Ovary (tissue), 9 donors: ENCODE data around the gene NUDCD3. TPM values are rescaled to one million over a fixed set of nuclear protein-coding genes. Genes with fewer than 3 reads are reported as not detected.

ENCODE experiments used
- DNase-seq, 5 donors: peaks; one replicate each; pipeline ENCODE4 v3.0.0-alpha.2; 2019 to 2020
- H3K27ac ChIP-seq, 2 donors: fragments of 200-600 bp; one replicate each; pipeline versions ENCODE4 v1.5.1 to v1.8.0; 2019 to 2022
- H3K27me3 ChIP-seq: fragments of 200-600 bp; one replicate; pipeline ENCODE4 v1.8.0; 2022
- H3K36me3 ChIP-seq: fragments of 200-600 bp; sonication (generic); one replicate; pipeline ENCODE4 v1.5.1; 2019
- H3K4me1 ChIP-seq: one replicate; pipeline ENCODE4 v1.8.1; 2013; ENCODE audit warnings: mild to moderate bottlenecking, moderate library complexity; ENCODE audit not compliant: insufficient read depth
- H3K4me3 ChIP-seq: fragments of 200-600 bp; sonication (generic); one replicate; pipeline ENCODE4 v1.5.1; 2017
- H3K9me3 ChIP-seq, 2 donors: fragments of 200-600 bp in 1 of 2; sonication (generic) in 1 of 2; one replicate each; pipeline versions ENCODE4 v1.5.1 to v1.8.1; 2013 to 2019; ENCODE audit warnings: mild to moderate bottlenecking in 1 of 2, moderate library complexity in 1 of 2
- CTCF ChIP-seq, 3 donors: fragments of 450-650 bp in 2 of 3; fragments of 200-600 bp in 1 of 3; IDR thresholded peaks; one replicate each; pipeline versions ENCODE4 v1.5.1 to v1.8.0; 2016 to 2022; ENCODE audit warnings: antibody characterized with exemption in 3 of 3, mild to moderate bottlenecking in 1 of 3
- EP300 ChIP-seq: sonication (generic); formaldehyde crosslinking; IDR thresholded peaks from one replicate; pipeline ENCODE4 v1.6.1; 2017; ENCODE audit warnings: antibody characterized with exemption
- POLR2A ChIP-seq: fragments of 450-650 bp; IDR thresholded peaks from one replicate; pipeline ENCODE4 v1.6.1; 2017; ENCODE audit warnings: antibody characterized with exemption, mild to moderate bottlenecking, moderate library complexity
- WGBS, 3 donors: extraction: QIAGEN DNeasy Blood & Tissue Kit in 1 of 3; methylation state at CpG; one replicate each; pipeline versions ENCODE4 v1.1.5 to v1.1.7; 2013 to 2017; 5-methylcytosine and 5-hydroxymethylcytosine counted together
- intact Hi-C, 4 donors: fragments of 100-400 bp; cut with DNase I; formaldehyde crosslinking; loops; one replicate each; pipeline versions ENCODE4 v1.11.0 to v1.15.1; 2022 to 2023
- polyA plus RNA-seq, 2 donors: library from polyadenylated mRNA; stranded (reverse); fragments of 200-250 nt in 1 of 2; fragments of 350-450 nt in 1 of 2; fragmentation: Illumina TruSeq in 1 of 2; extraction: RNeasy Lipid Tissue Mini Kit (QIAGEN cat#74804) in 1 of 2; gene quantifications; one replicate each; pipeline ENCODE4 v1.2.3, GENCODE V29; 2013 to 2014
- total RNA-seq, 7 donors: library from RNA; depleted of rRNA in 2 of 7; stranded (reverse); fragments of >200 nt in 2 of 7; fragmentation: NEBNext Ultra II Directional in 3 of 7; extraction: Animal tissue kit (Norgen Biotek cat#: 25700) in 3 of 7; gene quantifications; one replicate each; pipeline versions ENCODE4 v1.1.0 to v1.2.4, GENCODE V29; 2016 to 2023
- donor health status: DM: no; HTN: no; CAD: no; lungs with moderate emphysema.
- donor health status: DM: no; HTN: no; CAD: no.
- donor health status: Bipolar disorder and iron deficiency.
- donor health status: DM: yes; HTN: yes; CAD: no.
- donor health status: DM: no; HTN: no; CAD: no.
- donor health status: DM: yes; HTN: yes; CAD: no.

Gene NUDCD3
- total and polyA plus RNA-seq, 9 donors: 32.1 to 117 (median 102) TPM

GRCh38 chr7:44471850-44472249 is 18.6 kb downstream of the NUDCD3 start:
- no peaks in the 10 kb centered on the region for H3K36me3 ChIP-seq
- intact Hi-C loops: loop anchor here in 1 of 4 donors (10.0 kb wide), 1 partner anchor 237 kb away; no protein-coding TSS in a partner anchor
- H3K27me3 ChIP-seq: no peaks in the 10 kb centered on the region
- WGBS, 3 donors: 81 to 86% (median 83%) methylated on average over 3 of the region's 3 CpGs
- peaks cover 3% of the 10 kb centered on the region for H3K4me1 ChIP-seq
- no peak for TF ChIP-seq EP300
- no peak for TF ChIP-seq POLR2A
- TF ChIP-seq CTCF (IDR thresholded peaks at IDR 0.05): no peak
- no peak overlapping the region for H3K27ac ChIP-seq
- no peak for DNase-seq
- no peak overlapping the region for H3K4me3 ChIP-seq
- H3K9me3 ChIP-seq: no peaks in the 10 kb centered on the region

- WGBS, 3 donors: 90 to 100% (median 100%) methylated on average over 1 of the region's 1 CpG
- H3K4me1 ChIP-seq: peaks cover 3% of the 10 kb centered on the region
- intact Hi-C loops: loop anchor here in 1 of 4 donors (10.0 kb wide), 1 partner anchor 237 kb away; no protein-coding TSS in a partner anchor
Observed at GRCh38 chr7:44471436-44471835, 19.0 kb downstream of the NUDCD3 start.

GRCh38 chr7:44470628-44471245 is 19.7 kb downstream of the NUDCD3 start:
- Histone ChIP-seq H3K36me3 (no peaks in the 10 kb centered on the region), H3K4me1 (peaks cover 7% of the 10 kb centered on the region), H3K4me3 (no peak overlapping the region), H3K27ac (no peak overlapping the region), H3K27me3 (no peaks in the 10 kb centered on the region), H3K9me3 (no peaks in the 10 kb centered on the region)
- 92 to 94% (median 94%) methylated on average over 5 of the region's 5 CpGs for WGBS, 3 donors
- intact Hi-C loops: loop anchor here in 1 of 4 donors (10.0 kb wide), 1 partner anchor 236 kb away; no protein-coding TSS in a partner anchor
- no peak for DNase-seq
- TF ChIP-seq EP300 (no peak), POLR2A (no peak)

More at GRCh38 chr7:44471436-44471835, 19.0 kb downstream of the NUDCD3 start:
- Histone ChIP-seq H3K27me3 (no peaks in the 10 kb centered on the region), H3K9me3 (no peaks in the 10 kb centered on the region), H3K27ac (no peak overlapping the region), H3K4me3 (no peak overlapping the region), H3K36me3 (no peaks in the 10 kb centered on the region)
- TF ChIP-seq EP300: no peak
- TF ChIP-seq POLR2A: no peak
- TF ChIP-seq CTCF (IDR thresholded peaks at IDR 0.05): no peak
- no peak for DNase-seq

- no peak for DNase-seq
- Histone ChIP-seq H3K36me3 (no peaks in the 10 kb centered on the region), H3K27ac (no peak overlapping the region), H3K4me1 (peaks cover 8% of the 10 kb centered on the region), H3K9me3 (no peaks in the 10 kb centered on the region), H3K4me3 (no peak overlapping the region), H3K27me3 (no peaks in the 10 kb centered on the region)
- intact Hi-C loops: loop anchor here in 1 of 4 donors (10.0 kb wide), 1 partner anchor 235 kb away; no protein-coding TSS in a partner anchor
- 77 to 88% (median 87%) methylated on average over 2 of the region's 2 CpGs for WGBS, 3 donors
- TF ChIP-seq POLR2A: no peak
- TF ChIP-seq EP300: no peak
- TF ChIP-seq CTCF (IDR thresholded peaks at IDR 0.05): no peak
Observed at GRCh38 chr7:44470135-44470479, 20.4 kb downstream of the NUDCD3 start.

- intact Hi-C loops: loop anchor here in 1 of 4 donors (10.0 kb wide), 1 partner anchor 235 kb away; no protein-coding TSS in a partner anchor
Observed at GRCh38 chr7:44469461-44470134, 20.9 kb downstream of the NUDCD3 start.

More at GRCh38 chr7:44469461-44470134, 20.9 kb downstream of the NUDCD3 start:
- no peak overlapping the region for H3K4me3 ChIP-seq
- peaks cover 8% of the 10 kb centered on the region for H3K4me1 ChIP-seq
- no peak for DNase-seq
- WGBS, 3 donors: 40 to 60% (median 45%) methylated on average over 4 of the region's 4 CpGs
- no peaks in the 10 kb centered on the region for H3K27me3 ChIP-seq
- TF ChIP-seq POLR2A (no peak), CTCF (IDR thresholded peaks at IDR 0.05) (no peak), EP300 (no peak)
- no peaks in the 10 kb centered on the region for H3K9me3 ChIP-seq
- no peak overlapping the region for H3K27ac ChIP-seq
- no peaks in the 10 kb centered on the region for H3K36me3 ChIP-seq
